HG03469 (cell line): ENCODE results near the gene ALKBH2.
"Not testable (repeated sequence)": the region's sequence is repeated elsewhere in the genome, so short reads cannot be mapped to it uniquely, and the experiment has no call there.

Experiments used
- ATAC-seq: cut with Tn5 transposase; IDR thresholded peaks from one replicate; pipeline ENCODE4 v1.9.1; 2021; ENCODE audit warnings: mild to moderate bottlenecking, moderate library complexity, moderate number of reproducible peaks; ENCODE audit not compliant: unreplicated experiment

Gene ALKBH2

GRCh38 chr12:109074866-109075265 is 18.4 kb downstream of the ALKBH2 start:
- no peak for ATAC-seq

GRCh38 chr12:109069307-109070271 is 23.7 kb downstream of the ALKBH2 start:
- no peak for ATAC-seq

- no peak for ATAC-seq
These were observed 27.4 kb downstream of the ALKBH2 start for GRCh38 chr12:109065853-109066193.

GRCh38 chr12:109065154-109065852 is 28.0 kb downstream of the ALKBH2 start:
- no peak for ATAC-seq

- ATAC-seq, result no peak
These were observed 29.1 kb downstream of the ALKBH2 start for GRCh38 chr12:109064143-109064542.

- ATAC-seq, result no peak
These were observed 34.5 kb downstream of the ALKBH2 start for GRCh38 chr12:109058773-109059172.

GRCh38 chr12:109057376-109057775 is 35.9 kb downstream of the ALKBH2 start:
- no peak for ATAC-seq

- ATAC-seq, result no peak
These were observed 36.4 kb downstream of the ALKBH2 start for GRCh38 chr12:109056891-109057290.

- ATAC-seq, result no peak
These were observed 38.8 kb downstream of the ALKBH2 start for GRCh38 chr12:109054520-109054919.

- not testable (repeated sequence) for ATAC-seq
These were observed 39.2 kb downstream of the ALKBH2 start for GRCh38 chr12:109054124-109054513.

GRCh38 chr12:109053382-109054123 is 39.7 kb downstream of the ALKBH2 start:
- ATAC-seq, result no peak

GRCh38 chr12:109052414-109053323 is 40.6 kb downstream of the ALKBH2 start, which contains the start of gene USP30:
USP30 (plus strand) TSS chr12:109052576; CDS start chr12:109052679, 103 bp downstream.
- no peak for ATAC-seq

- ATAC-seq, result no peak
These were observed 41.2 kb downstream of the ALKBH2 start for GRCh38 chr12:109052097-109052413.

GRCh38 chr12:109049794-109050193 is 43.5 kb downstream of the ALKBH2 start:
- ATAC-seq, result not testable (repeated sequence)

- ATAC-seq, result not testable (repeated sequence)
These were observed 44.6 kb downstream of the ALKBH2 start for GRCh38 chr12:109048706-109049105.

- no peak for ATAC-seq
These were observed 46.0 kb downstream of the ALKBH2 start for GRCh38 chr12:109047081-109047805.

- ATAC-seq, result no peak
These were observed 49.0 kb downstream of the ALKBH2 start for GRCh38 chr12:109044241-109044640.
